ENCODE data around the gene COL6A1. TPM values are rescaled to one million over a fixed set of nuclear protein-coding genes. Genes with fewer than 3 reads are reported as not detected.

COL6A1 gene
- total RNA-seq, 1 donor from 2014 or later: 611 TPM

- Mint-ChIP-seq H3K4me3 (no peak overlapping the region), H3K4me1 (peaks cover 3% of the 10 kb centered on the region), H3K9me3 (no peaks in the 10 kb centered on the region), H3K36me3 (no peaks in the 10 kb centered on the region), H3K27ac (no peak overlapping the region), H3K27me3 (ENCODE audit: low read depth) (peaks cover 15% of the 10 kb centered on the region)
- DNase-seq (ENCODE audit: low spot score in 2 of 2, unreplicated experiment in 2 of 2): no peak
- TF ChIP-seq CTCF (IDR thresholded peaks at IDR 0.05; ENCODE audit: unreplicated experiment): no peak
Measured at GRCh38 chr21:45935628-45936027, 45.9 kb upstream of the COL6A1 start.

- Mint-ChIP-seq H3K27ac (no peak overlapping the region), H3K4me3 (no peak overlapping the region), H3K9me3 (no peaks in the 10 kb centered on the region), H3K27me3 (ENCODE audit: low read depth) (peaks cover 15% of the 10 kb centered on the region), H3K4me1 (peaks cover 10% of the 10 kb centered on the region), H3K36me3 (no peaks in the 10 kb centered on the region)
- no peak for DNase-seq (ENCODE audit: low spot score in 2 of 2, unreplicated experiment in 2 of 2)
- TF ChIP-seq CTCF (IDR thresholded peaks at IDR 0.05; ENCODE audit: unreplicated experiment): no peak
Measured at GRCh38 chr21:45937721-45938452, 43.7 kb upstream of the COL6A1 start.

GRCh38 chr21:45938453-45938755, 43.2 kb upstream of the COL6A1 start:
- H3K27ac Mint-ChIP-seq: no peak overlapping the region
- no peaks in the 10 kb centered on the region for H3K9me3 Mint-ChIP-seq
- H3K36me3 Mint-ChIP-seq: no peaks in the 10 kb centered on the region
- DNase-seq (ENCODE audit: low spot score in 2 of 2, unreplicated experiment in 2 of 2): no peak
- H3K4me1 Mint-ChIP-seq: peaks cover 10% of the 10 kb centered on the region
- peaks cover 10% of the 10 kb centered on the region for H3K27me3 Mint-ChIP-seq (ENCODE audit: low read depth)
- TF ChIP-seq CTCF (IDR thresholded peaks at IDR 0.05; ENCODE audit: unreplicated experiment): no peak
- no peak overlapping the region for H3K4me3 Mint-ChIP-seq

GRCh38 chr21:45938811-45939520, 42.6 kb upstream of the COL6A1 start:
- Mint-ChIP-seq H3K4me3 (no peak overlapping the region), H3K27ac (no peak overlapping the region), H3K4me1 (peaks cover 10% of the 10 kb centered on the region), H3K27me3 (ENCODE audit: low read depth) (peaks cover 10% of the 10 kb centered on the region), H3K36me3 (no peaks in the 10 kb centered on the region), H3K9me3 (no peaks in the 10 kb centered on the region)
- no peak for TF ChIP-seq CTCF (IDR thresholded peaks at IDR 0.05; ENCODE audit: unreplicated experiment)
- DNase-seq (ENCODE audit: low spot score in 2 of 2, unreplicated experiment in 2 of 2): no peak

- H3K36me3 Mint-ChIP-seq: no peaks in the 10 kb centered on the region
- DNase-seq (ENCODE audit: low spot score in 2 of 2, unreplicated experiment in 2 of 2): no peak
- no peak overlapping the region for H3K27ac Mint-ChIP-seq
- no peak overlapping the region for H3K4me3 Mint-ChIP-seq
- peaks cover 10% of the 10 kb centered on the region for H3K27me3 Mint-ChIP-seq (ENCODE audit: low read depth)
- H3K4me1 Mint-ChIP-seq: peaks cover 7% of the 10 kb centered on the region
- no peak for TF ChIP-seq CTCF (IDR thresholded peaks at IDR 0.05; ENCODE audit: unreplicated experiment)
- no peaks in the 10 kb centered on the region for H3K9me3 Mint-ChIP-seq
Measured at GRCh38 chr21:45939521-45940045, 42.0 kb upstream of the COL6A1 start.

Data from mesothelial cell of epicardium (in vitro differentiated cells).